Heart right ventricle (tissue), 16 donors: Measurements from ENCODE around the gene LIMK2. TPM values are rescaled to one million over a fixed set of nuclear protein-coding genes. Genes with fewer than 3 reads are reported as not detected.

Source experiments
- ATAC-seq, 8 donors: fragments of 200-7000 bp; cut with Tn5 transposase; one replicate each; pipeline ENCODE4 v1.9.1; 2020; ENCODE audit warnings: mild to moderate bottlenecking in 8 of 8, moderate library complexity in 8 of 8, moderate number of reproducible peaks in 1 of 8
- DNase-seq, 2 donors: peaks; one replicate each; pipeline ENCODE4 v3.0.0-alpha.2; 2020
- H3K27ac ChIP-seq, 10 donors: fragments of 200-600 bp; sonication (generic) in 2 of 10; one replicate each; pipeline versions ENCODE4 v1.5.0 to v1.8.0; 2020 to 2022; ENCODE audit warnings: mild to moderate bottlenecking in 3 of 10
- H3K27me3 ChIP-seq, 7 donors: fragments of 200-600 bp; one replicate each; pipeline ENCODE4 v1.8.0; 2021 to 2022; ENCODE audit warnings: mild to moderate bottlenecking in 2 of 7
- H3K36me3 ChIP-seq, 9 donors: fragments of 200-600 bp; sonication (generic) in 1 of 9; one replicate each; pipeline versions ENCODE4 v1.5.0 to v1.8.0; 2020 to 2022; ENCODE audit warnings: mild to moderate bottlenecking in 2 of 9
- H3K4me1 ChIP-seq, 9 donors: fragments of 200-600 bp; sonication (generic) in 1 of 9; one replicate each; pipeline versions ENCODE4 v1.5.0 to v1.8.0; 2020 to 2022; ENCODE audit warnings: mild to moderate bottlenecking in 4 of 9
- H3K4me3 ChIP-seq, 10 donors: fragments of 200-600 bp; sonication (generic) in 2 of 10; one replicate each; pipeline versions ENCODE4 v1.5.0 to v1.8.0; 2020 to 2022; ENCODE audit warnings: mild to moderate bottlenecking in 7 of 10, moderate library complexity in 2 of 10
- H3K9me3 ChIP-seq, 11 donors: fragments of 200-600 bp in 10 of 11; sonication (generic) in 2 of 11; one replicate each; pipeline versions ENCODE4 v1.5.0 to v1.8.0; 2013 to 2022; ENCODE audit warnings: mild to moderate bottlenecking in 2 of 11, control low read depth in 1 of 11, moderate library complexity in 1 of 11
- CTCF ChIP-seq, 9 donors: fragments of 200-600 bp; sonication (generic) in 2 of 9; IDR thresholded peaks; one replicate each; pipeline versions ENCODE4 v1.5.0 to v1.8.0; 2021 to 2022; ENCODE audit warnings: antibody characterized with exemption in 9 of 9, mild to moderate bottlenecking in 5 of 9, moderate library complexity in 1 of 9
- WGBS, 2 donors: extraction: QIAGEN DNeasy Blood & Tissue Kit; methylation state at CpG; one replicate each; pipeline ENCODE4 v1.1.7; 2013; ENCODE audit warnings: inconsistent platforms in 1 of 2; 5-methylcytosine and 5-hydroxymethylcytosine counted together
- intact Hi-C, 10 donors: fragments of 100-400 bp; cut with DNase I; formaldehyde crosslinking; loops; one replicate each; pipeline versions ENCODE4 v1.11.1 to v1.14.2; 2022
- polyA plus RNA-seq, 2 donors: library from polyadenylated mRNA; stranded (reverse); fragments of 200-250 nt; gene quantifications; one replicate each; pipeline ENCODE4 v1.2.3, GENCODE V29; 2013
- total RNA-seq, 10 donors: library from RNA; stranded (reverse); fragmentation: NEBNext Ultra II Directional in 3 of 10; extraction: Animal tissue kit (Norgen Biotek cat#: 25700) in 3 of 10; gene quantifications; one replicate each; pipeline versions ENCODE4 v1.2.1 to v1.2.4, GENCODE V29; 2021 to 2023
- donor health status: Arrhythmogenic right ventricular cardiomyopathy.
- donor health status: ischemic (EF 13 %, LVEDD 7.1; RV severe dilation, severe dysfunction).
- donor health status: healthy with polysubstance abuse.
- donor health status: DM: no; HTN: yes; CAD: no.
- donor health status: DM: no; HTN: no; CAD: no.
- donor health status: ischemic (EF 25% LVEDD 6.9; RV normal size, moderate dysfunction).
- donor health status: ischemic (EF 25% LVEDD 5.7; RV mildly dilated, moderate dysfunction).
- donor health status: healthy.
- donor health status: DM: yes; HTN: yes; CAD: no.
- donor health status: Ischemic cardiomyopathy.
- donor health status: ischemic (EF 35%, LVEDD 5.7; RV mildly dilated, moderate dysfunction).
- donor health status: nonischemic (EF 11% LVEDD 7.7; RV severe dilation, severe dysfunction).
- donor health status: DM: yes; HTN: yes; CAD: no.
- donor health status: PGD.
- donor health status: ischemic (EF 29% LVEDD 5.4; RV normal size, mild dysfunction).
- donor health status: nonischemic (EF 23%, LVEDD 6.1; RV moderate dilation, normal function).

Gene LIMK2
- total and polyA plus RNA-seq, 12 donors = 6.0 to 18.8 (median 9.7) TPM

GRCh38 chr22:31290494-31291471 lies 78.7 kb downstream of the LIMK2 start:
- WGBS, 2 donors = 1% methylated on average over 90 to 93 of the region's 95 CpGs
- no peaks in the 10 kb centered on the region for H3K9me3 ChIP-seq
- H3K27ac ChIP-seq = peak overlapping the region; percentile 93 to 99 (median 95)
- H3K27me3 ChIP-seq = no peaks in the 10 kb centered on the region
- intact Hi-C loops = loop anchor here in 1 of 10 donors (5.0 kb wide), 1 partner anchor 78 kb away; the partner anchor contains the start of gene LIMK2
- peaks cover 0 to 46% (median 31%) of the 10 kb centered on the region in 9 donors for H3K36me3 ChIP-seq
- peak; percentile 94 to 96 for DNase-seq
- peak; percentile 93 to 96 (median 94) for ATAC-seq
- H3K4me3 ChIP-seq = peak overlapping the region; percentile 42 to 89 (median 78)
- H3K4me1 ChIP-seq = peaks cover 18 to 89% (median 52%) of the 10 kb centered on the region in 9 donors
- TF ChIP-seq CTCF (IDR thresholded peaks at IDR 0.05) = no peak

GRCh38 chr22:31291481-31292235 lies 79.6 kb downstream of the LIMK2 start:
- ATAC-seq (peak in 2 of 8 donors; percentile 3 to 14), DNase-seq (no peak)
- Histone ChIP-seq H3K27ac (peak overlapping the region; percentile 93 to 99 (median 95)), H3K36me3 (peaks cover 0 to 37% (median 22%) of the 10 kb centered on the region in 9 donors), H3K27me3 (no peaks in the 10 kb centered on the region), H3K4me3 (peak overlapping the region; percentile 42 to 89 (median 78)), H3K4me1 (peaks cover 18 to 89% (median 59%) of the 10 kb centered on the region in 9 donors), H3K9me3 (no peaks in the 10 kb centered on the region)
- WGBS, 2 donors = 1% methylated on average over 20 of the region's 20 CpGs
- intact Hi-C loops = loop anchor here in 2 of 10 donors (1.0 to 5.0 kb wide), 4 partner anchors 21 to 79 kb away; partner anchors contain the start of genes LIMK2 (in 1 of the 2) and PATZ1 (in 1 of the 2)
- TF ChIP-seq CTCF (IDR thresholded peaks at IDR 0.05) = no peak

- peak; percentile 66 to 85 (median 76) for ATAC-seq
- Histone ChIP-seq H3K4me1 (peaks cover 18 to 89% (median 64%) of the 10 kb centered on the region in 9 donors), H3K9me3 (no peaks in the 10 kb centered on the region), H3K4me3 (peak within 1 kb of the TSS; percentile 42 to 89 (median 78)), H3K27ac (peak within 1 kb of the TSS; percentile 93 to 99 (median 95)), H3K27me3 (no peaks in the 10 kb centered on the region), H3K36me3 (peaks cover 0 to 29% (median 22%) of the 10 kb centered on the region in 9 donors)
- DNase-seq = peak; percentile 83 to 94
- TF ChIP-seq CTCF (IDR thresholded peaks at IDR 0.05) = peak; percentile 11 to 71 (median 59)
- intact Hi-C loops = loop anchor here in 2 of 10 donors (1.0 to 5.0 kb wide), 4 partner anchors 20 to 80 kb away; partner anchors contain the start of genes LIMK2 (in 1 of the 2) and PATZ1 (in 1 of the 2)
- 22 to 25% methylated on average over 19 of the region's 19 CpGs for WGBS, 2 donors
Observed at GRCh38 chr22:31292236-31292989, 80.3 kb downstream of the LIMK2 start, which contains the start of gene PIK3IP1. Gene PIK3IP1, minus strand, starts transcription at chr22:31292488. Its CDS starts 144 bp downstream, at chr22:31292344.
